AG09309 (cell line): ENCODE measurements around the gene TXN.

ENCODE experiments used
- DNase-seq: peaks from one replicate; pipeline ENCODE4 v3.0.0-alpha.2; 2010; ENCODE audit warnings: low read depth
- H3K4me3 ChIP-seq: 2 replicates; pipeline ENCODE4 v1.5.1; 2011; ENCODE audit warnings: mild to moderate bottlenecking, low read depth, low read length, moderate library complexity; ENCODE audit not compliant: control insufficient read depth
- CTCF ChIP-seq: IDR thresholded peaks from 2 replicates; pipeline ENCODE4 v1.5.1; 2011; ENCODE audit warnings: mild to moderate bottlenecking, low read depth, low read length, inconsistent platforms; ENCODE audit not compliant: insufficient read depth, control insufficient read depth; ENCODE audit errors: missing control alignments

Gene TXN

GRCh38 chr9:110217656-110218099, 38.6 kb downstream of the TXN start:
- TF ChIP-seq CTCF = peak; percentile 52
- H3K4me3 ChIP-seq = no peak overlapping the region

GRCh38 chr9:110214586-110215355, 41.5 kb downstream of the TXN start:
- TF ChIP-seq CTCF = no peak
- no peak overlapping the region for H3K4me3 ChIP-seq
- no peak for DNase-seq

More at GRCh38 chr9:110217656-110218099, 38.6 kb downstream of the TXN start:
- DNase-seq = no peak

GRCh38 chr9:110214090-110214489, 42.2 kb downstream of the TXN start:
- peak; percentile 17 for DNase-seq
- H3K4me3 ChIP-seq = no peak overlapping the region
- no peak for TF ChIP-seq CTCF

- H3K4me3 ChIP-seq = no peak overlapping the region
- DNase-seq = no peak
- no peak for TF ChIP-seq CTCF
Observed at GRCh38 chr9:110213413-110214044, 42.8 kb downstream of the TXN start.

- no peak within 1 kb of the TSS for H3K4me3 ChIP-seq
- no peak for DNase-seq
- no peak for TF ChIP-seq CTCF
Observed at GRCh38 chr9:110208031-110208430, 48.3 kb downstream of the TXN start, which contains the start of gene C9orf152. C9orf152 (minus strand) TSS chr9:110208159; CDS start chr9:110207579, 580 bp downstream.

GRCh38 chr9:110207071-110207641, 49.2 kb downstream of the TXN start:
- no peak for DNase-seq
- no peak for TF ChIP-seq CTCF
- no peak overlapping the region for H3K4me3 ChIP-seq
